GM03348 (cell line): ENCODE results near the gene METTL2B.

Experiments
- DNase-seq: peaks from one replicate; pipeline ENCODE4 v3.0.0; 2012; ENCODE audit warnings: low spot score

METTL2B gene, protein sequence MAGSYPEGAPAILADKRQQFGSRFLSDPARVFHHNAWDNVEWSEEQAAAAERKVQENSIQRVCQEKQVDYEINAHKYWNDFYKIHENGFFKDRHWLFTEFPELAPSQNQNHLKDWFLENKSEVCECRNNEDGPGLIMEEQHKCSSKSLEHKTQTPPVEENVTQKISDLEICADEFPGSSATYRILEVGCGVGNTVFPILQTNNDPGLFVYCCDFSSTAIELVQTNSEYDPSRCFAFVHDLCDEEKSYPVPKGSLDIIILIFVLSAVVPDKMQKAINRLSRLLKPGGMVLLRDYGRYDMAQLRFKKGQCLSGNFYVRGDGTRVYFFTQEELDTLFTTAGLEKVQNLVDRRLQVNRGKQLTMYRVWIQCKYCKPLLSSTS

DNA sequence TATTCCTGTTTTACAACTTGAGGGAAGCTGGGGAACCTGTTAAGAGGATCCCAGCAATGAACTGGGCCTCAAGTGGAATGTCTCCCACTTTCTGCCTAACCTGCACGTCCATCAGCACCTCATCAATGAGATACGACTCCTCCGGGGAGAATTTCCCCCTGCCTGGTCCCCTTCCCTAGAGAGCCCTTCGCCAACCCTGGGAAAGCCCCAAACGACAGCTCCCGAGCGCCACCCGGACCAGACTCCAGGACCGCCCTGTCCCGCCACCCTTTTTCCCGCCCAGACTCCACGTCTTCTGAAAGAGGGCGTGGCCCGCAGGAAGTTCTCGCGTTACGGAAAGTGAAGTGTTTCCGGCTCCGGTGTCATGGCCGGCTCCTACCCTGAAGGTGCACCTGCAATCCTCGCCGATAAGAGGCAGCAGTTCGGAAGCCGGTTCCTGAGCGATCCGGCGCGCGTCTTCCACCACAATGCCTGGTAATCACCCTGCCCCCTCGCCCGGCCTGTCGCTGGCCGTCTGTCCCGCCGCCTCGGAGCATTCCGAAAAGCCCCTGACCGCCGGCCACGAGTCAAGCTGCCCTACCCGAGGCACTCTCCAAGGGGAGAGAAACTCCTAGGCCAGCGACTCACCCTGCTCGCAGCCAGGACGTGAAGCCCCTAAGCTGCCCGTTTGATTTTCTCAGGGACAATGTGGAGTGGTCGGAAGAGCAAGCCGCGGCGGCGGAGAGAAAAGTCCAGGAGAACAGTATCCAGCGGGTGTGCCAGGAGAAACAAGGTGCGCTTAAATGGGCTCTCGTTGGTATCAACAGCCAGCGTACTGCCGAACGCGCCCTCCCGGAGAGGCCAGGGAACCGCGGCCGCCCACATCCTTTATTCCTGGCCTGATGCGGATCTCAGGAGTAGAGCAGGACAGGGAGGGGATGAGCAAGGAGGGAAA lies at the start of gene METTL2B:
TSS of gene METTL2B (plus strand) at position 347 of the 934 bp plus-strand sequence. CDS start at position 365, 18 bp downstream.
- DNase-seq: peak; percentile 87

DNA sequence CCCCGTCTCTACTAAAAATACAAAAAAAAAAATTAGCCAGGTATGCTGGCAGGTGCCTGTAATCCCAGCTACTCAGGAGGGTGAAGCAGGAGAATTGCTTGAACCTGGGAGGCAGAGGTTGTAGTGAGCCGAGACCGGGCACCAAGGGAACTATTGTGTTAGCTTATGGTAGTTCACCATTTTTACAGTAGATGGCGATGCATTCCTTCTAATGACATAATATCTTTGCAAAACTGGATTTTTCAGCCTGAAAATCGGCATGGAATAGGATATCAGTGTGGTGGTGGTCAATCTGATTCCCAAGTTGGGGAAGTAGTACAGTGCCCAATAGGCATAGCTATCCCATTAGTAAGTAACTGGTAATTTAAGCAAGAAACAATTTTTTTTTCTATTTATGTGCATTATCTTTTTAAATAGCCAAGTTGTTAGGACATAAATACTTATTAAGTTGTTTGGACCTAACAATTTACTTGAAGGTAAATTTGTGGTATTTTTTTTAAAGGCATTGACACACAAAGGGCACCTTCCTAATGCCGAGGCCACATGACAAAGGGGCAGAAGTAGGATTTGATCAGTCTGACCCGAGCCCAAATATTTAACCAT lies 49.2 kb upstream of the METTL2B start:
- DNase-seq: peak; percentile 74

DNA sequence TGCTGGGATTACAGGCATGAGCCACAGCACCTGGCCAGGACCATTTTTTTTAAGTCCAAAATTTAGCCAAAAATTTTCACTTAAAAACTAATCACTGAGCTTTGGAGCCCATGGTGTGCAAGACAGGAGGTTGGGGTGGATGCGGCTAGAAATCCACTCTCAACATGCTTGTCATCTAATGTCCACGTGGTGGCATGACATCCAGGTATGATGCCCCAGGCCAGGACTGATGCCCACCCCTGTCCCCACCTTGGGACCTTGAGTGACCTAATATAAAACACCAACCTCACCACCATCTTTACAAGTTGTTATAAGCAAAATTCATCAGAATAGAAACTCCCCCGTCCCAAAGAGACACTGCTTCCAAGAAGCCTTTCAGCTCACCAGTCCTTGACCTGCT lies 46.3 kb upstream of the METTL2B start:
- no peak for DNase-seq

DNA sequence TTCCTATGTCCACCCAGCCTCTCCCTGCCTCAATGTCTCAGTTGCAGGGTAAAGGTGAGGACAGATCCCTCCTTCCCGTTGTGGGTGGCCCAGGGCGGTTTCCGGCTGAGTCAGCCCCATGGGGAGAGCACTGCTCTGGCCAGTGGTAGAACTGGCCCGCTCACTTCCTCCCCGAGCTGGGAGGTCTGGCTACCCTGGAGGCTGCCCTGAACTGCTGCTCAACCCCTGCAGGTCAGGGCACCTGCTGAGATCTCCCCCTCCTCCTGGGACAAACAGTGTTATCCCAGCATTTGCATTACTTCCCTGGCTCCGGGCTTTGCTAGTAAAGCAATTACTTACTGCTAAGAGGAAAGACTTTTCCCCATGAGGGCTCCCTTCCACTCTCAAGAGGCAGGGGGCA lies 45.3 kb upstream of the METTL2B start:
- DNase-seq: no peak

DNA sequence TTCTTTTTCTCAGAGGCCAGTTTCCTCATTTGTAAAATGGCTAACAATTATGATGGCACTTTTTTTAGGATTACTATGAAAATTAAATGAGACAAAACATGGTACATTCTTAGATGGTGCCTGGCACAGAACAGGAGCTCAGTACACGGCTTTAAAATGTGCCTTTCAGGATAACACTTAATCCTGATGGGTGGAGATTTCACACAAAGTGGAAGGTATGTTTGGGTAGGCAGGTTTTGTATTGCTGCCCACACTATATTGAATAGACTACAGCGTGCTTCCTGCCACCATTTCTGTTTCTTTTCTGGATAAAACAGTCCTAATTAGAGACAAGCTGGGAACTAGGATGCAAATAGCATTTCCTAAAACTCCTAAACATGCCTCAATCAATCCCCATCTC lies 44.8 kb upstream of the METTL2B start:
- no peak for DNase-seq

DNA sequence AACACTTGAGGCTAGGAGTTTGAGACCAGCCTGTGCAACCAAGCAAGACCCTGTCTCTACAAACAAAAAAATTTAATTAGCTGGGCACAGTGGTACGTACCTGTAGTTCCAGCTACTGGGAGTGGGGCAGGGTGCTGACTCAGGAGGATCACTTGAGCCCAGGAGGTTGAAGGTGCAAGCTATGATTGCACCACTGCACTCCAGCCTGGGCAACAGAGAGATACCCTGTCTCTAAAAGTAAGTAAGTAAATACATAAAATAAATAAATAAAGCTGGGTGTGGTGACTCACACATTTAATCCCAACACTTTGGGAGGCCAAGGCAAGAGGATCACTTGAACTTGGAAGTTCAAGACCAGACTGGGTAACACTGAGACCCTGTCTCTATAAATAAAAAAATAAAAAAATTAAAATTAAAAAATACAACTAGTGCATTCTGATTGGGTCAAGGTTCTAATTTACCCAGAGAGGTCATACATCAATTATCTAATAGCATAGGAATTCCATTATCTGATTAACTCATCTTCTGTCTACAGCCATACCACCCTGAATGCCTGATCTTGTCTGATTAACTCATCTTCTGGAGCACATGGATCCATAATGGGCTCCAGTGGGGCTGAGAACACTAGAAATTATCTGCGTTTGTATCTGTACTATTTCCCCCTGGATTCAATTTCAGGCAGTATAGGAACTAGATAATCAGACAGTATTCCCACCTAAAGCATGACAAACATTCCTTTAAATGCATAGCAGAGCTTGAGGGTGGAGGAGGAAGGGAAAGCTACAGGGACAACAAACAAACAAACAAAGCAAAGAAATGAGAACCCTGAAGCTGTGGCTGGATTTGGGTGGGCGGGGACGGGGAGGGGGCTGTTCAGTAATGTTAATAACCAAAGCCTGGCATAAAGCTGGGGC lies 41.9 kb upstream of the METTL2B start:
- DNase-seq: no peak

DNA sequence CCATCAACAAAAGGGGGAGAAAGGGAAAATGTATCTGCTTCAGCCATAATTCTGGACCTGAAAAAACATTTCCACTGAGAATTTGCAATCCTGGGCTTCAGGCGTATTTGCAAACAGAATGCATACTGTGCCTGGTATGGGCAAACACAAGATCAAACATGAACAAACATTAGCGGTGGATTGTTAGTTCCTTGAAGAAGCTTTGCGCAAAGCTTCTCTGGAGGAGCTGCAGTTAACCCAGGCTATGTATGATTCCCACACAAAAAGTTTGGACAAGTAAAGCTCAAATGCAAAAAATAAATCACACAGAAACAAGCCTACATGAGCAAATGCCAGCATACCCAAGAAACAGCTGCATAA lies 41.2 kb upstream of the METTL2B start:
- no peak for DNase-seq

DNA sequence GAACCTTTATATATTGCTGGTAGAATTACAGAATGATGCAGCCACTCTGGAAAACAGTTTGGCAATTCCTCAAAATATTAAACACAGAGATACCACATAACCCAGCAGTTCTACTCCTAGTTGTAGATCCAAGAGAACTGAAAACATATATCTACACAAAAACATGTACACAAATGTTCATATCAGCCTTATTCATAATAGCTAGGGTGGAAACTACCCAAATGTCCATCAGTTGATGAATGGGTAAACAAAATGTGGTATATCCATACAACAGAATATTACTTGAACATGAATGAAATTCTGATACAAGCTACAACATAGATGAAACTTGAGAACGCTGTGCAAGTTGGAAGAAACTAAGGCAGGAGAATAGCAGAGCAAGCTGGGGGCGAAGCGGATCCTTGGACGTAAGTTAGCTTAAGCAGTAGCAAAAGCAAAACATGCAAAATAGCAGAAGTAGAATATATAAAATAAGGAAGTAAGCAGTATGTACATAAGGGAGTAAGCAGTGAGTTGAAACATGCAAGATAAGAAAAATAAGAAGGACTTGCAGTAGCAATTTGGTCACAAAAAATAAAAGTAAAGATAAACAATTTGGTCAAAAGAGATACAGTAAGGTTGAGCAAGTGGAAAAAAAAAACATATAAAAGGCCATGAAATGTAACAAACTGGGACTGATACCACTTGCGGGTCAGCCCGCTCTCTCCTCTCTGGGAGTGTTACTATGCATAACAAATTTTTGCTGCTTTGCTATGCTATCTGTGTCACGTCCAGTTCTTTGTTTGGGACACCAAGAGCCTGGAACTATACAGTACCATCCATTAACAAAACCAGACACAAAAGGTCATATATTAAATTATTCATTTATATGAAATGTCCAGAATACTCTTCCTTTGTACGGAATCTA lies 38.9 kb upstream of the METTL2B start:
- DNase-seq: no peak

DNA sequence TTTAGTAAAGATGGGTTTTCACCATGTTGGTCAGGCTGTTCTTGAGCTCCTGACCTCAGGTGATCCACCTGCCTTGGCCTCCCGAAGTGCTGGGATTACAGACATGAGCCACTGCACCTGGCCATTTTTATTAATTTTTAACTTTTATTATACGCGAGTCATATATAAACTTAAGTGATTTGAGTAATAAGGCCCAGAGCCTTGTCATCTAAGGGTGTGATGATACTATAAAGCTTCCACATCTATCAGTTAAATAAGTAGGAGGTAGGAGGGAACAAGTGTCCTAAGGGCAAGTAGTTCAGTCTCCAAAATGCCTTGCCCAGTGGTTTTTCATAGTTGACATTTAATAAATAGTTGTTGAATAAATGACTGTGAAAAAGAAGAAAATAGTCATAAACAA lies 34.2 kb upstream of the METTL2B start:
- no peak for DNase-seq

DNA sequence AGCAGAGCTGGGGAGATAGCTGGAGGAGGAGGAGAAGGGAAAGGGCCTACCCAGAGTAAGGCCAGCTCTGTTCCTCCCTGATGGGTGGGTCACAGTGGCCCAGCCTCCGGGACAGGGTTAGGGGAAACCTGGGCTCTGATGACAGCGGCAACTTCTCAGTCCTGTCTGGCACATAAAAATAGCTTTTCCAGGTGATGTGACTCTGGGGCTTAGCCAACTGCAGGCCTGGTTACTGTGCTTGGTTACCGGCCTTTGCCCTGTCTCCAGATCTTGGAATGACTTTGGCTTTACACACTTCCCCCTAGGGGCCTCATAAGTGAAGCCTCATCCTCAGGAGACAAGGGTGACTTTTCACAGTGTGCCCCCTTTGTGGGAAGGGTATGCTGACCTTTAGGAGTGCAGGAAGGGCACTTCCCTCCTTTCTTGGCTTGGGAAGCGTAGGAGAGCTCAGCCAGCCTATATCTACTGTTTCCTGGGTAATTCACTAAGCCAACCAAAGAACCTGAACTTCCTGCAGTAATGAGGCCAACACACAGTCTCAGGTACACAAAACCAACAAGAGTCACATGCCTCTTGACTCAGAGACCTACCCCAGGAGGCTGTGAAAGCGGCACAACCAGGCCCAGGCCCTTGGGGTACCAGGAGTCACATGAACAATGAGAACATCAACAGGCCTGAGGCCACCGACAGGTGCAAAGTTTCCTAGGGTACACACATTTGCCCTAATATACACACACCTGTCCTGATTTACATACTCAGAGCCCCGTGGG lies 32.5 kb upstream of the METTL2B start:
- no peak for DNase-seq

DNA sequence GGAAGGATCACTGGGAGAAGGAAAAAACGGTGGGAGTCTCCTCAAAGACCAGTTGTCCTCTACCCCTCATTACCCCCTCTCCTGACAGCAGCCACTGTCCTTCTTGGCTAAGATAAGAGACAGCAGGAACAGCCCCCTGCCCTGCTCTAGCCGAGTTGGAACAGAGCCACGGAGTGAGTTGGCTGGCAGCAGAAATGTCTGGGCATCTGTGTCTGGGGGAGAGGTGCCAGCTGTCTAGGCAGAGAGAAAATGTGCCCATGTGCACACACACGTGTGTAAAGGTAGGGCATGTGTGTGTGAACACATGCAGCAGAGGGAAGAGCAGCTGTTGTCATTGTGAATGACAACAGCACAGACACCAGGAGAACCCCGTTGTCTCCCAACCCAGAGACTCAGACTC lies 30.2 kb upstream of the METTL2B start:
- no peak for DNase-seq

DNA sequence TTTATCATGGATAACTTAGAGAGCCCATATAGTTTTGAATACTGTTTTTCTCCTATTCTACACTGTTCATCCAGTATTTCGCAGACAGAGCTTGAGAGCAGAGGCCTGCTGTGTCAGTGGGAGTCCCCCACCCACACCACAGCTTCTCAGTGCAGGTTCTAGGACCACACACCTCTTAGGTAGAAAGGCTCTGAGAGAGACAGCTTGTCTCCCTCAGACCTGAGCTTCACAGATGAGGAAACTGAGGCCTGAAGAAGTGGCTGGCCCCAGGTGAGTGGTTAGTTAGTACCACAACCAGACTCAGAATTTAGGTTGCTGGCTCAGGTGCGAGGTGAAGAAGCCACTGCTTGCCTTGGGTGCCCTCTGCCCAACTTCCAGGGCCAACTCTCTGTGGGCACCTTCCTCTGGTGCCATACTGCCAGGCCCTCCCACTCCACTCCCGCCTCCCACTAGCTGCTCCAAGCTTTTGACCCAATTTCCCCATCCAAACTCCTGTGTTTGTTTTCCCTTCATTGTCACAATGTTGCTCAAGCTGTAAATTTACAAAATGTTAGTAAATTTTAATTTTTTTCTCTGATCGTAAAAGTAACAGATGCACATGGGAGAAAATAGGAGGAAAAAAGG lies 28.5 kb upstream of the METTL2B start:
- no peak for DNase-seq

DNA sequence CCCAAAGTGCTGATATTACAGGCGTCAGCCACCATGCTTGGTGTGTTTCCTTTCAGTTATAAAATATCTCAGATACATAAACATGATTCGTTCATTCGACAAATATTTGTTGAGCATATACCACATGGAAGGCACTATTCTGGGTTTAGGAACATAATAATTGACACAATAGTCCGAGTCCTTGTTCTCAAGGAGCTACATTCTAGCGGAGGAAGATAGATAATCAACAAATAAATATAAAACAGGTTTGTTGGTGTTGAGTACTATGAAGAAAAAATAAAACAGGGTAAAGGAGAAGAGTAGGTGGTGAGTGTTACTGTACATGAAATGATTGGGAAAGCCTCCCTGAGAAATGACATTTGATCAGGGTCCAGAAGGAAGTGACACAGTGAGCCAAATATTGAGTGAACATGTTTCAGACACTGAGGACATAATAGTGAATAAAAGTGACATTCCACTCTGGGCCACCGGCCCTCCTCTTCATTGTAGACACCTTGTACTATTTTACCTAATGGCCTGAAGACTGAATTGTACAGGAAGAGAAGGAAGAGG lies 27.7 kb upstream of the METTL2B start:
- DNase-seq: no peak

DNA sequence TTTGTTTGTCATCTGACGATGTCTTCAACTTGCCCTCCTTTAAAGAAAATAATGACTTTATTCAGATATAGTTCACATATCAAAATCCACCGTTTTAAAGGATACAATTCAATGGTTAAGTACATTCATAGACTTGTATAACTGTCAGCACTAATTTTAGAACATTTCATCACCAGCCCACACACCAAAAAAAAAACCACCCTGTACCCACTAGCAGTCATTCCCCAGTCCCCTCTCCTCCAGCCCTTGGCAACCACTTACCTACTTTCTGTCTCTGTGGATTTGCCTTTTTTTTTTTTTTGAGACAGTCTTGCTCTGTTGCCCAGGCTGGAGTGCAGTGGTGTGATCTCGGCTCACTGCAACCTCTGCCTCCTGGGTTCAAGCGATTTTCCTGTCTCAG lies 26.1 kb upstream of the METTL2B start:
- DNase-seq: no peak

DNA sequence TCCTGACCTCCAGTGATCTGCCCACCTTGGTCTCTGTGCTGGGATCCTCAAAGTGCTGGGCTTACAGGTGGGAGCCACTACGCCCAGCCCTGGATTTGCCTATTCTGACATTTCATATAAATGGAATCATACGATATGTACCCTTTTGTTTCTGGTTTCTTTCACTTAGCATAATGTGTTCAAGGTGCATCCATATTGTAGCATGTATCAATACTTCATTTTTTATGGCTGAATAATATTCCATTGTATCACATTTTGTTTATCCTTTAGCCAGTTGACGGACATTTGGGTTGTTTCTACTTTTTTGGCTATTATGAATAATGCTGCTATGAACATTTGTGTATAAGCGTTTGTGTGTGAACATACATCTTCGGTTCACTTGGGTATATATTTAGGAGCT lies 25.6 kb upstream of the METTL2B start:
- DNase-seq: no peak

DNA sequence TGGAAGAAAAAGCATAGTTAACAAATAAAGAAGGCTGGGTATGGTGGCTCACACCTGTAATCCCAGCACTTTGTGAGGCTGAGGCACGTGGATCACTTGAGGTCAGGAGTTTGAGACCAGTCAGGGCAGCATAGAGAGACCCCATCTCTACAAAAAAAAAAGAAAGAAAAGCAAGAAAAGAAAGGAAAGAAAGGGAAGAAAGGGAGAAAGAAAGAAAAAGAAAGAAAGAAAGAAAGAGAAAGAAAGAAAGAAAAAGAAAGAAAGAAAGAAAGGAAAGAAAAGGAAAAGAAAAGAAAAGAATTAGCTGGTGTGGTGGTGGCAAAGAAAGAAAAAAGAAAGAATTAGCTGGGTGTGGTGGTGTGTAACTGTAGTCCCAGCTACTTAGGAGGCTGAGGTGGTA lies 24.0 kb upstream of the METTL2B start:
- no peak for DNase-seq

DNA sequence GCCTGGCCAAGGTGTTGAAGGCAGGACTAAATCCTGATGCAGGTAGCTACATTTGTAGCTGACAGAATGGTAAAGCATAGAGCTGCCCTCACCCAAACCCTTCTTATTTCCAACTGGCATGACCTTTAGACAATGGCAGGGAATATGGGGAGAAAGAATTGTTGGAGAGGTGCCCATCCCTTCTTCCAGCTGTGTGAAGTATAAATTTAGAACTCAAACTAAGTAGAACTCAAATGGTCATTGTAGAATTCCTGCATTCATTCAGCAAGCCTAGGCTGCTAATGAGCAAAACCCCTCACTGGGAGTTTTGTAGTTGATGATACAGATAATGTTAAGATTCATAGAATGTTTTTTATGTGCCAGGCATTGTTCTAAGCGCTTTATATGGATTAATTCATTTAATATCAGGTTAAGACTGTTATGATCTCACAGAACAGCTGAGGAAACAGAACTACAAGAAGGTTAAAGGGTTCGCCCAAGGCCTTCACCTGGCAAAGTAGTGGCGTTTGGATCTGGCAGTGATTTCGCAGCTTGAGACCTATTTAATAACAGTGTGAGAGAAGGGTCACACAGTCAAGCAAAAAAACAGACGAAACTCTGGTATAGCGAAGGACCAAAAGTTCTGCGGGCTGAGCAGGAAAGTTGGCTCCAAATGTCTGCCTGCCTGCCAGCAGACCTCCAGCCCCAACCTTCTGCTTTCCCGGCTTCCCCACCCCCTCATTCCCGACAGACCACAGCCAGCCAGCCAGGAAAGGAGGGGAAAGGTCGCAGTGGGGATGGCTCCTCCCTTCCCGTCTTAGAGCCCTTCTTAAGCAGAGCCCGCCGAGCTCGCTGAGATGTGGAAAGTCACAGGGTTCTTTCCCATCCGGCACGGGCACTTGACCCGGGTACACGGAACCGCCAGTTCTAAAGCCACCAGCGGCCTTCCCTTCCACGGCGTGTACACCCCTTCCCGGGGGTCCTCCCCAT lies 22.4 kb upstream of the METTL2B start:
- peak; percentile 83 for DNase-seq
